ENCODE results near the gene CTTNBP2NL.

The CTTNBP2NL gene

GRCh38 chr1:112465122-112465521 is 69.1 kb downstream of the CTTNBP2NL start (continued):
- TF ChIP-seq ZBTB11 (tag by site-specific recombination; conservative IDR thresholded peaks at IDR 0.05; ENCODE audit: low read depth) (no peak), ZSCAN23 (tag by site-specific recombination; IDR thresholded peaks at IDR 0.05) (no peak), ZNF785 (tag by site-specific recombination; IDR thresholded peaks at IDR 0.05) (no peak), TCF7L2 (IDR thresholded peaks at IDR 0.05; ENCODE audit: borderline replicate concordance, low read depth, low read length) (no peak), ZNF843 (tag by site-specific recombination; IDR thresholded peaks at IDR 0.05) (no peak), ZBTB20 (tag by site-specific recombination; IDR thresholded peaks at IDR 0.05) (no peak)

DNA sequence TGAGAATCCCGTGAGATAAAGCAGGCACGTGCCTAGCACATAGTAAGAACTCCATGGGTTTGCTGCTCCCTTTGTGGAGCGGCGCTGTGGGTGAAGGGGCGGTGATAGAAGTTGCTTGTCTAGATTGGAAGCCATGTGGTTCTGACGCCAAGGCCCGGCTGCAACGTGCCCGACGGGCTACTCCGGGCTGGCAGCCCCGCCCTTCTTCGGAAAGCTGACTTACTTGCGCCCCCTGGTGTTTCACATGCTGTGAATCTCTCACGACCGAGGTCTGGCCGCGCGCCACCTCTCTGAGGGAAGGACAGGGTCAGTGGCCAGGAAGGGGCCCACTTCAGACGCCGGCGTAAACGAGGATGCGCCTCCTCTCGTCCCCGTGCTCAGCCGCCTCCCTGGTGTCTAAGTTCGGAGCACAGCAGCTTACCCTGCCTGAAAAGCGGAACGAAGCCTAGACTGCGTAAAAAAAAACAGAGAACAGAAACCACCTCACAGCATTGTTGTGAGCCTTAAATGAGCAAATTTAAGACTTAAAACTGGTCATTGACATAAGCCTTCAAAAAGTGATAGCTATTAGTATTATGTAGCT is 70.2 kb downstream of the CTTNBP2NL start:
- Histone ChIP-seq H3K36me3 (ENCODE audit: control insufficient read depth in 2 of 2, insufficient read depth in 1 of 2, low read length in 2 of 2) (no peaks in the 10 kb centered on the region), H3K9me3 (ENCODE audit: control insufficient read depth, insufficient read depth, low read depth, low read length) (no peaks in the 10 kb centered on the region), H3K4me3 (ENCODE audit: low read depth, low read length) (no peak overlapping the region), H3K27ac (ENCODE audit: extremely low read depth, low read depth, low read length) (no peak overlapping the region), H3K4me1 (ENCODE audit: control insufficient read depth, insufficient read depth, low read length) (no peaks in the 10 kb centered on the region)
- POLR2A ChIA-PET, result interaction anchor here (0.7 to 2.8 kb wide), 2 partner anchors 70 to 109 kb away, joined by 3 to 8 read pairs; partner anchors contain the start of gene CTTNBP2NL
- CTCF ChIA-PET, result interaction anchor here (0.6 to 5.3 kb wide), 33 partner anchors 10 to 267 kb away, joined by 3 to 65 read pairs (median 4); partner anchors contain the start of genes CAPZA1 and CTTNBP2NL
- TF ChIP-seq ZNF335 (tag by site-specific recombination; conservative IDR thresholded peaks at IDR 0.05) (0 out of 2 replicates have a peak, but pooled peaks have one; percentile 58), KLF9 (tag by site-specific recombination; IDR thresholded peaks at IDR 0.05; ENCODE audit: low read depth) (peak; percentile 83), HOXC10 (CRISPR knock-in tag; IDR thresholded peaks at IDR 0.05) (no peak), ZNF394 (tag by site-specific recombination; IDR thresholded peaks at IDR 0.05; ENCODE audit: borderline replicate concordance) (peak; percentile 55; the same call in 1 of the 2 replicates), ZNF423 (tag by site-specific recombination; IDR thresholded peaks at IDR 0.05) (no peak), ZNF292 (tag by site-specific recombination; IDR thresholded peaks at IDR 0.05; ENCODE audit: borderline replicate concordance, low read depth) (no peak), ZFP69B (tag by site-specific recombination; IDR thresholded peaks at IDR 0.05) (peak; percentile 99), ZFP41 (tag by site-specific recombination; IDR thresholded peaks at IDR 0.05; ENCODE audit: borderline replicate concordance) (no peak), ZNF548 (tag by site-specific recombination; IDR thresholded peaks at IDR 0.05) (no peak), ZNF174 (tag by site-specific recombination; IDR thresholded peaks at IDR 0.05) (no peak), ZNF266 (tag by site-specific recombination; IDR thresholded peaks at IDR 0.05; ENCODE audit: low read depth) (no peak), PATZ1 (tag by site-specific recombination; IDR thresholded peaks at IDR 0.05) (peak; percentile 29; the same call in 1 of the 2 replicates), ZIC2 (tag by site-specific recombination; IDR thresholded peaks at IDR 0.05) (peak; percentile 63), ZSCAN30 (tag by site-specific recombination; IDR thresholded peaks at IDR 0.05) (peak; percentile 78), KLF7 (tag by site-specific recombination; IDR thresholded peaks at IDR 0.05; ENCODE audit: borderline replicate concordance) (peak; percentile 83), ZBTB26 (tag by site-specific recombination; optimal IDR thresholded peaks at IDR 0.05) (peak; percentile 78), TRIM28 (IDR thresholded peaks at IDR 0.05; ENCODE audit: borderline replicate concordance, low read length) (no peak), GLI2 (tag by site-specific recombination; IDR thresholded peaks at IDR 0.05; ENCODE audit: borderline replicate concordance, low read depth) (no peak), ZBTB8A (tag by site-specific recombination; IDR thresholded peaks at IDR 0.05) (peak; percentile 97)
- TF ChIP-seq, protein P1, sequence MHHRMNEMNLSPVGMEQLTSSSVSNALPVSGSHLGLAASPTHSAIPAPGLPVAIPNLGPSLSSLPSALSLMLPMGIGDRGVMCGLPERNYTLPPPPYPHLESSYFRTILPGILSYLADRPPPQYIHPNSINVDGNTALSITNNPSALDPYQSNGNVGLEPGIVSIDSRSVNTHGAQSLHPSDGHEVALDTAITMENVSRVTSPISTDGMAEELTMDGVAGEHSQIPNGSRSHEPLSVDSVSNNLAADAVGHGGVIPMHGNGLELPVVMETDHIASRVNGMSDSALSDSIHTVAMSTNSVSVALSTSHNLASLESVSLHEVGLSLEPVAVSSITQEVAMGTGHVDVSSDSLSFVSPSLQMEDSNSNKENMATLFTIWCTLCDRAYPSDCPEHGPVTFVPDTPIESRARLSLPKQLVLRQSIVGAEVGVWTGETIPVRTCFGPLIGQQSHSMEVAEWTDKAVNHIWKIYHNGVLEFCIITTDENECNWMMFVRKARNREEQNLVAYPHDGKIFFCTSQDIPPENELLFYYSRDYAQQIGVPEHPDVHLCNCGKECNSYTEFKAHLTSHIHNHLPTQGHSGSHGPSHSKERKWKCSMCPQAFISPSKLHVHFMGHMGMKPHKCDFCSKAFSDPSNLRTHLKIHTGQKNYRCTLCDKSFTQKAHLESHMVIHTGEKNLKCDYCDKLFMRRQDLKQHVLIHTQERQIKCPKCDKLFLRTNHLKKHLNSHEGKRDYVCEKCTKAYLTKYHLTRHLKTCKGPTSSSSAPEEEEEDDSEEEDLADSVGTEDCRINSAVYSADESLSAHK (tag by site-specific recombination; IDR thresholded peaks at IDR 0.05), result no peak
- TF ChIP-seq, protein P2, sequence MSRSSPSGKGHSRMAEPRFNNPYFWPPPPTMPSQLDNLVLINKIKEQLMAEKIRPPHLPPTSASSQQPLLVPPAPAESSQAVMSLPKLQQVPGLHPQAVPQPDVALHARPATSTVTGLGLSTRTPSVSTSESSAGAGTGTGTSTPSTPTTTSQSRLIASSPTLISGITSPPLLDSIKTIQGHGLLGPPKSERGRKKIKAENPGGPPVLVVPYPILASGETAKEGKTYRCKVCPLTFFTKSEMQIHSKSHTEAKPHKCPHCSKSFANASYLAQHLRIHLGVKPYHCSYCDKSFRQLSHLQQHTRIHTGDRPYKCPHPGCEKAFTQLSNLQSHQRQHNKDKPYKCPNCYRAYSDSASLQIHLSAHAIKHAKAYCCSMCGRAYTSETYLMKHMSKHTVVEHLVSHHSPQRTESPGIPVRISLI (tag by site-specific recombination; IDR thresholded peaks at IDR 0.05), result no peak

Data from HEK293 (cell line).